B cell (primary cell): Measurements from ENCODE around the gene PPP2R5B. TPM values are rescaled to one million over a fixed set of nuclear protein-coding genes. Genes with fewer than 3 reads are reported as not detected.

ENCODE experiments used
- ATAC-seq: fragments of 200-7000 bp; cut with Tn5 transposase; one replicate; pipeline ENCODE4 v1.10.0; 2021; ENCODE audit warnings: low read depth, mild to moderate bottlenecking, moderate number of reproducible peaks, moderate library complexity
- CTCF ChIA-PET: fragments of 350-600 bp; sonication (Branson Sonifier 250); formaldehyde crosslinking; loops from one replicate; lab custom pipeline; 2021; ENCODE audit warnings: antibody characterized with exemption, inconsistent platforms; lab: Charles Lee
- POLR2A ChIA-PET: fragments of 350-600 bp; sonication (Branson Sonifier 250); formaldehyde crosslinking; loops from one replicate; lab custom pipeline; 2021; ENCODE audit warnings: antibody characterized with exemption; lab: Charles Lee
- DNase-seq: peaks from one replicate; pipeline ENCODE4 v3.0.0; 2013
- H2AFZ ChIP-seq: 2 replicates; pipeline ENCODE4 v1.6.1; 2012; ENCODE audit warnings: mild to moderate bottlenecking, low read depth, low read length; ENCODE audit not compliant: insufficient read depth, poor library complexity, severe bottlenecking
- H3K27ac ChIP-seq, 2 donors: 1 replicate in 1 of 2; 2 replicates in 1 of 2; pipeline ENCODE4 v1.5.1; 2012 to 2013; ENCODE audit warnings: low read length in 2 of 2, mild to moderate bottlenecking in 2 of 2, moderate library complexity in 1 of 2
- H3K27me3 ChIP-seq, 4 experiments: fragments of 200-600 bp in 1 of 4; sonication (generic) in 1 of 4; replicated peaks in 1 of 4; 1 replicate in 2 of 4; 2 replicates in 2 of 4; pipeline versions ENCODE4 v1.6.1 to v1.7.0; 2013 to 2016; ENCODE audit warnings: low read length in 3 of 4, mild to moderate bottlenecking in 2 of 4, mixed read lengths in 1 of 4, moderate library complexity in 1 of 4; ENCODE audit not compliant: insufficient read depth in 4 of 4, control insufficient read depth in 3 of 4; ENCODE audit errors: control extremely low read depth in 1 of 4
- H3K36me3 ChIP-seq, 2 experiments: replicated peaks in 1 of 2; 1 replicate in 1 of 2; 2 replicates in 1 of 2; pipeline versions ENCODE4 v1.6.1 to v1.7.1; 2013; ENCODE audit warnings: low read length in 1 of 2; ENCODE audit not compliant: insufficient read depth in 2 of 2, control insufficient read depth in 1 of 2; ENCODE audit errors: control extremely low read depth in 1 of 2, extremely low read depth in 1 of 2
- H3K4me1 ChIP-seq, 2 donors: fragments of 200-600 bp in 1 of 2; sonication (generic) in 1 of 2; 1 replicate in 1 of 2; 2 replicates in 1 of 2; pipeline versions ENCODE4 v1.5.1 to v1.6.1; 2013 to 2017; ENCODE audit warnings: low read length in 2 of 2; ENCODE audit not compliant: control insufficient read depth in 2 of 2, insufficient read depth in 2 of 2
- H3K4me2 ChIP-seq: replicated peaks from 2 replicates; pipeline ENCODE3; 2012; ENCODE audit warnings: mild to moderate bottlenecking, low read depth, low read length; ENCODE audit not compliant: poor library complexity, severe bottlenecking
- H3K4me3 ChIP-seq, 5 experiments: fragments of 200-600 bp in 1 of 5; sonication (generic) in 1 of 5; 1 replicate in 3 of 5; 2 replicates in 2 of 5; pipeline versions ENCODE4 v1.5.1 to v1.7.0; 2011 to 2016; ENCODE audit warnings: low read length in 4 of 5, mild to moderate bottlenecking in 4 of 5, low read depth in 2 of 5, control low read depth in 1 of 5, moderate library complexity in 1 of 5; ENCODE audit not compliant: insufficient read depth in 1 of 5; ENCODE audit errors: control extremely low read depth in 1 of 5, extremely low read depth in 1 of 5
- H3K79me2 ChIP-seq: fragments of 200-600 bp; sonication (generic); one replicate; pipeline ENCODE4 v1.6.0; 2016; ENCODE audit warnings: low read length; ENCODE audit not compliant: control insufficient read depth, insufficient read depth
- H3K9ac ChIP-seq: fragments of 200-600 bp; sonication (generic); 2 replicates; pipeline ENCODE4 v1.6.1; 2017; ENCODE audit warnings: mild to moderate bottlenecking, low read length, moderate library complexity
- H3K9me3 ChIP-seq, 3 donors: one replicate each; pipeline versions ENCODE4 v1.6.1 to v1.7.1; 2013; ENCODE audit warnings: low read length in 2 of 3; ENCODE audit not compliant: control insufficient read depth in 2 of 3, insufficient read depth in 1 of 3; ENCODE audit errors: control extremely low read depth in 1 of 3
- H4K20me1 ChIP-seq: 2 replicates; pipeline ENCODE4 v1.6.0; 2012; ENCODE audit warnings: mild to moderate bottlenecking, low read length; ENCODE audit not compliant: insufficient read depth, control insufficient read depth, poor library complexity, severe bottlenecking
- H3K27ac Mint-ChIP-seq: one replicate; pipeline ENCODE4 v1.8.0; 2021; ENCODE audit warnings: mixed read lengths
- H3K27me3 Mint-ChIP-seq: one replicate; pipeline ENCODE4 v1.8.0; 2021; ENCODE audit warnings: mixed read lengths
- H3K4me1 Mint-ChIP-seq: one replicate; pipeline ENCODE4 v1.8.0; 2021; ENCODE audit warnings: mixed read lengths
- H3K4me3 Mint-ChIP-seq: one replicate; pipeline ENCODE4 v1.8.0; 2021; ENCODE audit warnings: mixed read lengths
- H3K9me3 Mint-ChIP-seq: one replicate; pipeline ENCODE4 v1.8.0; 2022; ENCODE audit warnings: mixed read lengths; ENCODE audit not compliant: insufficient read depth
- EZH2 ChIP-seq: IDR thresholded peaks from 2 replicates; pipeline ENCODE4 v1.6.1; 2012; ENCODE audit warnings: borderline replicate concordance, low read depth, mild to moderate bottlenecking, moderate library complexity, low read length; ENCODE audit not compliant: insufficient read depth, poor library complexity, severe bottlenecking
- WGBS: methylation state at CpG from one replicate; pipeline ENCODE4 v1.1.5; 2013; ENCODE audit warnings: missing lambda C conversion rate; ENCODE audit not compliant: insufficient coverage; 5-methylcytosine and 5-hydroxymethylcytosine counted together
- intact Hi-C: fragments of 100-400 bp; cut with micrococcal nuclease; formaldehyde crosslinking; loops from one replicate; pipeline ENCODE4 v1.10.0; 2022
- polyA plus RNA-seq: library from polyadenylated mRNA; depleted of rRNA; stranded (reverse); fragments of >200 nt; gene quantifications from 2 replicates; pipeline ENCODE4 v1.2.3, GENCODE V29; 2012
- total RNA-seq, 2 donors: library from RNA; stranded (reverse); fragments of 120-200 nt in 1 of 2; gene quantifications; 1 replicate in 1 of 2; 2 replicates in 1 of 2; pipeline versions ENCODE4 v1.2.3 to v1.2.4, GENCODE V29; 2013 to 2022
- TF ChIP-seq, protein P1 (sequence below): fragments of 200-600 bp; IDR thresholded peaks from one replicate; pipeline ENCODE4 v1.8.0; 2022; ENCODE audit warnings: antibody characterized with exemption, mild to moderate bottlenecking

Gene PPP2R5B
- total and polyA plus RNA-seq, 2 donors (not counting 1 experiment from before 2014, with no cell fraction given) = 22.6 to 30.5 TPM

DNA sequence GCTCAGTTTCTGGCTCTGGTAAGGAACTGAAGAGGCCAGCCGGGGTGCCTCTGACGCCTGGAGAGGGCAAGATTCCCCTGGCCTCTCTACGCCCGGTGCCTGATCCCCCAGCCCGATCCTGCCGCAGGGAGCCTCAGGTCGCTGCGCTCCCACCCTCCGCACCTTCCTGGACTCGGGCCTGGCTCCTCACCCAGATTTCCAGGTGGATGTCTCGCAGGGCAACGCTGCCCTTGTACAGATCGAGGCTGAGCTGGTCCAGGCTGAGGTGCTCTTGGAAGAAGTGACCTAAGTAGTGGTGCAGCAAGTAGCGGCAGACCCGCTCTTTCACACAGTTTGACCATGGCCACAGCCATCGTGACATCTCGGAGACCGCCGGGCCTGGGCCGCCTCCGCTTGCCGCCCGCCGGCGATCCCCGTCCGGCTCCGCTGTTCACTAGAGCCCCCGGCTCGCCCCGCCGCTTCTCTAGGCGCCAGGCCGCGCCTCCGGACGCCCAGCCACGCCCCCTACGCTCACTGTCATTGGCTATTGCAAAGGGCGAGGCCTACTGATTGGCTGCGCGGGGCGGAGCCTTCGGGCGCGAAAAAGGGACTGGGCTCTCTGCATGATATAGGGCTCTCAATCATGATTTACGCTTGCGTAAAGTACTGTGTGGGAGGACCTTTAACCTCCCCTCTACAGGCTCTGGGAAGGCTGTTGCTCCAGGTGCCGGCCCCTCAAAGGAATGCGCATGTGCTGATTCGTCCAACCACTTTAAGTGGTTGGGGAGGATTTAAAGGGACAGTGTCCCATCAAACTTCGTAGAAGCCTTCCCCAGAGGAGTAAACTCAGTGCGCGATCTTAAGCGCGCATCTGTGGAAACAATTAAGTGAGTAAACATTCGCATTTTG is 7.5 kb upstream of the PPP2R5B start, which contains the start of gene ATG2A:
ATG2A (minus strand) TSS at position 435 of the 888 bp plus-strand sequence; CDS start at position 361, 74 bp downstream.
- TF ChIP-seq EZH2 = no peak
- TF ChIP-seq, protein P1, sequence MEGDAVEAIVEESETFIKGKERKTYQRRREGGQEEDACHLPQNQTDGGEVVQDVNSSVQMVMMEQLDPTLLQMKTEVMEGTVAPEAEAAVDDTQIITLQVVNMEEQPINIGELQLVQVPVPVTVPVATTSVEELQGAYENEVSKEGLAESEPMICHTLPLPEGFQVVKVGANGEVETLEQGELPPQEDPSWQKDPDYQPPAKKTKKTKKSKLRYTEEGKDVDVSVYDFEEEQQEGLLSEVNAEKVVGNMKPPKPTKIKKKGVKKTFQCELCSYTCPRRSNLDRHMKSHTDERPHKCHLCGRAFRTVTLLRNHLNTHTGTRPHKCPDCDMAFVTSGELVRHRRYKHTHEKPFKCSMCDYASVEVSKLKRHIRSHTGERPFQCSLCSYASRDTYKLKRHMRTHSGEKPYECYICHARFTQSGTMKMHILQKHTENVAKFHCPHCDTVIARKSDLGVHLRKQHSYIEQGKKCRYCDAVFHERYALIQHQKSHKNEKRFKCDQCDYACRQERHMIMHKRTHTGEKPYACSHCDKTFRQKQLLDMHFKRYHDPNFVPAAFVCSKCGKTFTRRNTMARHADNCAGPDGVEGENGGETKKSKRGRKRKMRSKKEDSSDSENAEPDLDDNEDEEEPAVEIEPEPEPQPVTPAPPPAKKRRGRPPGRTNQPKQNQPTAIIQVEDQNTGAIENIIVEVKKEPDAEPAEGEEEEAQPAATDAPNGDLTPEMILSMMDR = no peak
- ChIA-PET POLR2A (interaction anchor here (0.6 to 0.9 kb wide), 2 partner anchors 31 to 58 kb away, joined by 3 to 4 read pairs; no protein-coding TSS in a partner anchor), CTCF (interaction anchor here (2.8 to 3.8 kb wide), 2 partner anchors 30 to 69 kb away, joined by 9 to 13 read pairs; no protein-coding TSS in a partner anchor)
- Histone ChIP-seq H3K9me3 (no peaks in the 10 kb centered on the region), H3K4me1 (peaks cover 19 to 33% of the 10 kb centered on the region in 2 donors), H3K4me3 (peak within 1 kb of the TSS; percentile 86 to 96 (median 90)), H3K27ac (peak within 1 kb of the TSS; percentile 44 to 84), H3K4me2 (peak within 1 kb of the TSS; percentile 100), H2AFZ (peak within 1 kb of the TSS; percentile 78), H3K27me3 (no peaks in the 10 kb centered on the region), H4K20me1 (no peaks in the 10 kb centered on the region), H3K9ac (peak within 1 kb of the TSS; percentile 97), H3K36me3 (peaks cover 0 to 22% of the 10 kb centered on the region in 2 experiments), H3K79me2 (peaks cover 22% of the 10 kb centered on the region)
- peak; percentile 97 for ATAC-seq
- no peaks in the 10 kb centered on the region for H3K27me3 Mint-ChIP-seq
- DNase-seq = peak; percentile 99
- WGBS = under 1% methylated on average over 46 of the region's 57 CpGs
- intact Hi-C loops = loop anchor here (1.0 to 10.0 kb wide), 9 partner anchors 7 to 198 kb away; partner anchors contain the start of genes ARL2, CDCA5, EHD1 and MAJIN
- H3K4me1 Mint-ChIP-seq = peaks cover 34% of the 10 kb centered on the region
- peak within 1 kb of the TSS; percentile 88 for H3K4me3 Mint-ChIP-seq
- no peaks in the 10 kb centered on the region for H3K9me3 Mint-ChIP-seq
- peak within 1 kb of the TSS; percentile 91 for H3K27ac Mint-ChIP-seq
